Neural cell (in vitro differentiated cells): ENCODE data around the gene SUSD3. TPM values are rescaled to one million over a fixed set of nuclear protein-coding genes. Genes with fewer than 3 reads are reported as not detected.

Experiments
- H2AFZ ChIP-seq: fragments of 200-600, 300-800 bp; sonication (generic), shearing (Covaris generic); 2 replicates; pipeline ENCODE4 v1.6.0; 2014; ENCODE audit warnings: low read depth, mild to moderate bottlenecking, antibody characterized with exemption, low read length, moderate library complexity
- H3F3A ChIP-seq: fragments of 200-600 bp; shearing (Covaris generic); 2 replicates; pipeline ENCODE4 v1.6.1; 2016; ENCODE audit warnings: mild to moderate bottlenecking, moderate library complexity, mixed read lengths, antibody characterized with exemption, low read length; ENCODE audit not compliant: insufficient read depth, poor library complexity, severe bottlenecking
- H3K27ac ChIP-seq: fragments of 200-600, 300-800 bp; sonication (generic), shearing (Covaris generic); 2 replicates; pipeline ENCODE4 v1.5.1; 2014; ENCODE audit warnings: mild to moderate bottlenecking, low read length, moderate library complexity
- H3K27me3 ChIP-seq: fragments of 300-800, 200-600 bp; sonication (generic), shearing (Covaris generic); 2 replicates; pipeline ENCODE4 v1.6.0; 2014; ENCODE audit warnings: mild to moderate bottlenecking, low read depth, low read length, moderate library complexity; ENCODE audit not compliant: insufficient read depth
- H3K36me3 ChIP-seq: fragments of 300-800, 200-600 bp; sonication (generic), shearing (Covaris generic); 2 replicates; pipeline ENCODE4 v1.5.1; 2014; ENCODE audit warnings: mild to moderate bottlenecking, antibody characterized with exemption, low read length, moderate library complexity; ENCODE audit not compliant: insufficient read depth
- H3K4me2 ChIP-seq: fragments of 300-800, 200-600 bp; sonication (generic), shearing (Covaris generic); 2 replicates; pipeline ENCODE4 v1.6.0; 2014; ENCODE audit warnings: mild to moderate bottlenecking, low read length
- H3K4me3 ChIP-seq: fragments of 300-800, 200-600 bp; sonication (generic), shearing (Covaris generic); 2 replicates; pipeline ENCODE4 v1.5.1; 2014; ENCODE audit warnings: mild to moderate bottlenecking, low read length, moderate library complexity
- H3K79me2 ChIP-seq: fragments of 200-600 bp; shearing (Covaris generic); replicated peaks from 2 replicates; pipeline ENCODE4 v1.6.0; 2014; ENCODE audit warnings: mild to moderate bottlenecking, low read length, moderate library complexity; ENCODE audit not compliant: insufficient read depth
- H3K9ac ChIP-seq: fragments of 300-800, 200-600 bp; sonication (generic), shearing (Covaris generic); 2 replicates; pipeline ENCODE4 v1.6.1; 2016; ENCODE audit warnings: mild to moderate bottlenecking, low read length, mixed read lengths
- H3K9me2 ChIP-seq: fragments of 200-600 bp; shearing (Covaris generic); 2 replicates; pipeline ENCODE4 v1.6.1; 2016; ENCODE audit warnings: mild to moderate bottlenecking, low read length, mixed read lengths; ENCODE audit not compliant: insufficient read depth
- H3K9me3 ChIP-seq: fragments of 200-600, 300-800 bp; sonication (generic), shearing (Covaris generic); 2 replicates; pipeline ENCODE4 v1.6.1; 2016; ENCODE audit warnings: mild to moderate bottlenecking, mixed run types, low read length, moderate library complexity, mixed read lengths
- H4K20me1 ChIP-seq: fragments of 200-600 bp; shearing (Covaris generic); 2 replicates; pipeline ENCODE4 v1.6.1; 2016; ENCODE audit warnings: mild to moderate bottlenecking, mixed run types; ENCODE audit not compliant: insufficient read depth
- EP300 ChIP-seq: fragments of 450-650 bp; conservative IDR thresholded peaks from 2 replicates; pipeline ENCODE4 v1.6.1; 2014; ENCODE audit warnings: antibody characterized with exemption, mild to moderate bottlenecking, moderate library complexity; ENCODE audit not compliant: poor library complexity, severe bottlenecking
- EZH2 ChIP-seq: fragments of 200-600, 300-800 bp; shearing (Covaris generic), sonication (generic); IDR thresholded peaks from 2 replicates; pipeline ENCODE4 v1.6.1; 2014; ENCODE audit warnings: antibody characterized with exemption, low read length, borderline replicate concordance, mild to moderate bottlenecking; ENCODE audit not compliant: insufficient read depth, poor library complexity, severe bottlenecking
- MXI1 ChIP-seq: fragments of 450-650 bp; conservative IDR thresholded peaks from 2 replicates; pipeline ENCODE4 v1.6.1; 2014; ENCODE audit warnings: antibody characterized with exemption, mild to moderate bottlenecking; ENCODE audit not compliant: poor library complexity, severe bottlenecking
- POLR2AphosphoS5 ChIP-seq: IDR thresholded peaks from 2 replicates; pipeline ENCODE4 v1.6.1; 2012
- RAD21 ChIP-seq: fragments of 450-650 bp; conservative IDR thresholded peaks from 2 replicates; pipeline ENCODE4 v1.6.1; 2014; ENCODE audit warnings: antibody characterized with exemption, mild to moderate bottlenecking, moderate library complexity
- REST ChIP-seq: IDR thresholded peaks from 2 replicates; pipeline ENCODE4 v1.6.1; 2012; ENCODE audit warnings: borderline replicate concordance
- SMC3 ChIP-seq: fragments of 450-650 bp; conservative IDR thresholded peaks from 2 replicates; pipeline ENCODE4 v1.6.1; 2014; ENCODE audit warnings: antibody characterized with exemption, mild to moderate bottlenecking, moderate library complexity; ENCODE audit not compliant: poor library complexity
- TAF1 ChIP-seq: IDR thresholded peaks from 2 replicates; pipeline ENCODE4 v1.6.1; 2012; ENCODE audit warnings: low read depth
- polyA plus RNA-seq: library from polyadenylated mRNA; depleted of rRNA; stranded (reverse); fragments of >200 nt; gene quantifications from 2 replicates; pipeline ENCODE4 v1.2.3, GENCODE V29; 2014
- TF ChIP-seq, protein P1 (sequence below): fragments of 450-650 bp; IDR thresholded peaks from 2 replicates; pipeline ENCODE4 v1.5.1; 2014; ENCODE audit warnings: antibody characterized with exemption, mild to moderate bottlenecking, moderate library complexity; ENCODE audit not compliant: poor library complexity, severe bottlenecking

Gene SUSD3
- polyA plus RNA-seq, 1 donor from 2014 or later = not detected

DNA sequence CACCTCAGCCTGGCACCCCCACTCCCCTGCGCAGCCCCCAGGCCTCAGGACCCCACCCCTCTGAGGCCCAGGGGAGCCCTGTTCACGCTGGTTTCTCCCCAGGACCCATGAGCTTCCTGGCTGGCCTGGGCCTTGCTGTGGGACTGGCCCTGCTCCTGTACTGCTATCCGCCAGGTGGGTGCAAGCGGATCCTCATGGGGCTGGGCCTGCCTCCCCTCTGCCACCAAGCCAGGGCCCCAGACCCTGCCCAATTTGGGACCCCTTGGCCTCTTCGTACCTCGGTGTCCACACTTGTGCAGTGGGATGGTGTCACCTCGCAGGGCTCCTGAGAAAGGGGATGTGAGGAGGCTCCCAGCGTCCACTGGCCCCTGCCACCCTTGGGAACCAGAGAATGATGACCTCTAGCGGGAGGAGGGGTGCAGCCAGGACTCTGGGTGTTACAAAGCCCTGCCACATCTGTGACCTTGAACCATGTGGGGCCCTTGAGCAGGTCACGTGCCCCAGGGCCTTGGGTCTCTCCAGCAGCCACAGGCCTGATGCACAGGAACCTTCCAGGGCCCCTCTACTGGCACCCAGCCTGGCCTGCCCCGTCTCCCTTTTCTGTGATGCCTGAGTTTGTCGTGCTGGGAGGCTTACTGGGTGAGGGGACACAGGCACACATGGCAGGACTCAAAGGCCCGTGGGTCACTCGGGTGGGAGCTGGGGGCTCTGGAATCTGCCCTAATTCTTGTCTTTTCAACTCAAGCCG lies 53.8 kb downstream of the SUSD3 start:
- no peaks in the 10 kb centered on the region for H3K36me3 ChIP-seq
- H2AFZ ChIP-seq = no peak overlapping the region

GRCh38 chr9:93112864-93113389 lies 54.4 kb downstream of the SUSD3 start:
- no peak overlapping the region for H3K9ac ChIP-seq
- no peaks in the 10 kb centered on the region for H3F3A ChIP-seq
- no peaks in the 10 kb centered on the region for H3K79me2 ChIP-seq
- no peaks in the 10 kb centered on the region for H3K9me2 ChIP-seq
- H3K27ac ChIP-seq = no peak overlapping the region
- no peaks in the 10 kb centered on the region for H3K27me3 ChIP-seq
- no peaks in the 10 kb centered on the region for H3K9me3 ChIP-seq
- no peaks in the 10 kb centered on the region for H4K20me1 ChIP-seq
- H3K4me3 ChIP-seq = no peak overlapping the region
- H2AFZ ChIP-seq = no peak overlapping the region
- H3K4me2 ChIP-seq = no peak overlapping the region
- no peaks in the 10 kb centered on the region for H3K36me3 ChIP-seq
- no peak for TF ChIP-seq EZH2
- TF ChIP-seq RAD21 = no peak
- TF ChIP-seq POLR2AphosphoS5 = no peak
- TF ChIP-seq EP300 = no peak
- TF ChIP-seq TAF1 = no peak
- no peak for TF ChIP-seq MXI1
- TF ChIP-seq, protein P1, sequence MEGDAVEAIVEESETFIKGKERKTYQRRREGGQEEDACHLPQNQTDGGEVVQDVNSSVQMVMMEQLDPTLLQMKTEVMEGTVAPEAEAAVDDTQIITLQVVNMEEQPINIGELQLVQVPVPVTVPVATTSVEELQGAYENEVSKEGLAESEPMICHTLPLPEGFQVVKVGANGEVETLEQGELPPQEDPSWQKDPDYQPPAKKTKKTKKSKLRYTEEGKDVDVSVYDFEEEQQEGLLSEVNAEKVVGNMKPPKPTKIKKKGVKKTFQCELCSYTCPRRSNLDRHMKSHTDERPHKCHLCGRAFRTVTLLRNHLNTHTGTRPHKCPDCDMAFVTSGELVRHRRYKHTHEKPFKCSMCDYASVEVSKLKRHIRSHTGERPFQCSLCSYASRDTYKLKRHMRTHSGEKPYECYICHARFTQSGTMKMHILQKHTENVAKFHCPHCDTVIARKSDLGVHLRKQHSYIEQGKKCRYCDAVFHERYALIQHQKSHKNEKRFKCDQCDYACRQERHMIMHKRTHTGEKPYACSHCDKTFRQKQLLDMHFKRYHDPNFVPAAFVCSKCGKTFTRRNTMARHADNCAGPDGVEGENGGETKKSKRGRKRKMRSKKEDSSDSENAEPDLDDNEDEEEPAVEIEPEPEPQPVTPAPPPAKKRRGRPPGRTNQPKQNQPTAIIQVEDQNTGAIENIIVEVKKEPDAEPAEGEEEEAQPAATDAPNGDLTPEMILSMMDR = no peak
- TF ChIP-seq SMC3 = no peak

More for the DNA sequence above, 53.8 kb downstream of the SUSD3 start:
- H3K4me2 ChIP-seq = no peak overlapping the region
- H3F3A ChIP-seq = no peaks in the 10 kb centered on the region
- H3K9ac ChIP-seq = no peak overlapping the region
- H3K27ac ChIP-seq = no peak overlapping the region
- no peak overlapping the region for H3K4me3 ChIP-seq
- no peaks in the 10 kb centered on the region for H3K27me3 ChIP-seq
- no peaks in the 10 kb centered on the region for H3K9me3 ChIP-seq
- TF ChIP-seq, protein P1 = no peak
- TF ChIP-seq MXI1 = no peak
- TF ChIP-seq POLR2AphosphoS5 = no peak
- no peak for TF ChIP-seq EZH2
- TF ChIP-seq SMC3 = no peak
- no peak for TF ChIP-seq TAF1
- TF ChIP-seq RAD21 = no peak
- TF ChIP-seq EP300 = no peak
- no peak for TF ChIP-seq REST
- no peaks in the 10 kb centered on the region for H4K20me1 ChIP-seq
- no peaks in the 10 kb centered on the region for H3K79me2 ChIP-seq
- no peaks in the 10 kb centered on the region for H3K9me2 ChIP-seq
